Measurements from ENCODE around the gene TET3.

DNA sequence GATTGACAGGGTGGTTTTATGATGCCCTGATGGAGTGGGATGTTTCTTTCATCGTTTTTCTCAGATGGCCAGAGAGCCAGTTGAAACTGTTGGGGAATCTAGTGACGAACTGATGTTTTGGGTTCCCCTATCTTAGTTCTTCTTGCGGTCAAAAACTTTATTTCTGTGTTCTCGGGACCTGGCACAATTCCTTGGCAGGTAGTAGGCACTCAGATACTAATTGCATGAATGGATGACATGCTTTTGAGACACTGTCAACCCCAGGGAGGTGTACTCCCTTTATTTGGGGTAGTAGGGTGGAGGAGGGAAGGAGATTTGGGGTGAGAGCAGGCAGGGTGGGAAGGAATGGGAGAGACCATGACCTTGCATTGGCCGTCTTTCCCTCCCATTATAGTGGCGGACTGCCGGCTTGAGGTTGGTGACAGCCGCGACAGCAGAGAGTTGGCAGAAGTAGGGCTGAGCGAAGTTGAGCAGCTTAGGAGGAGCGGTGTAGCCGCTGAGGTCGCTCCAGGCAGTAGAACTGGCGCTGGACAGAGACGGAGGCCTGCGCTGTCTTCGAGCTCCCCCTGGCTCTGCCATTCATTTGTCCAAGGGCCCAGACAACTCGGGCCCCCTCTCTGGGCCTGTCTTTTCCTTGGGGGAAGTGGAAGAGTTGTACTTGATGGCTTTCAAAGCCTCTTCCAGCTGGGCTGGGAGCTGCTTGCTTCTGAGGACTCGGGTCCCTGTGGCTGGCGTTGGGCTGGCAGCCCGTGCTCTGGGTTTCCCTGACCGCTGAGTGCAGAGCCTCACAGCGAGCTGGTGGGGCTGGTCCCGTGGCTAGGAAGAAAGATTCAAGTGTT lies 2.6 kb downstream of the TET3 start:
- TF ChIP-seq, protein P1, sequence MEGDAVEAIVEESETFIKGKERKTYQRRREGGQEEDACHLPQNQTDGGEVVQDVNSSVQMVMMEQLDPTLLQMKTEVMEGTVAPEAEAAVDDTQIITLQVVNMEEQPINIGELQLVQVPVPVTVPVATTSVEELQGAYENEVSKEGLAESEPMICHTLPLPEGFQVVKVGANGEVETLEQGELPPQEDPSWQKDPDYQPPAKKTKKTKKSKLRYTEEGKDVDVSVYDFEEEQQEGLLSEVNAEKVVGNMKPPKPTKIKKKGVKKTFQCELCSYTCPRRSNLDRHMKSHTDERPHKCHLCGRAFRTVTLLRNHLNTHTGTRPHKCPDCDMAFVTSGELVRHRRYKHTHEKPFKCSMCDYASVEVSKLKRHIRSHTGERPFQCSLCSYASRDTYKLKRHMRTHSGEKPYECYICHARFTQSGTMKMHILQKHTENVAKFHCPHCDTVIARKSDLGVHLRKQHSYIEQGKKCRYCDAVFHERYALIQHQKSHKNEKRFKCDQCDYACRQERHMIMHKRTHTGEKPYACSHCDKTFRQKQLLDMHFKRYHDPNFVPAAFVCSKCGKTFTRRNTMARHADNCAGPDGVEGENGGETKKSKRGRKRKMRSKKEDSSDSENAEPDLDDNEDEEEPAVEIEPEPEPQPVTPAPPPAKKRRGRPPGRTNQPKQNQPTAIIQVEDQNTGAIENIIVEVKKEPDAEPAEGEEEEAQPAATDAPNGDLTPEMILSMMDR (conservative IDR thresholded peaks at IDR 0.05 in 1 of 2, IDR thresholded peaks at IDR 0.05 in 1 of 2; ENCODE audit: low read depth in 1 of 2, low read length in 2 of 2), result peak; percentile 30 to 43
- no peak for TF ChIP-seq EZH2 (IDR thresholded peaks at IDR 0.05; ENCODE audit: low read length, missing control alignments)
